ENCODE data around the gene TSPAN31. TPM values are rescaled to one million over a fixed set of nuclear protein-coding genes. Genes with fewer than 3 reads are reported as not detected.

Gene TSPAN31
- total RNA-seq, 1 donor from 2014 or later: 50.1 TPM

- no peak for DNase-seq (ENCODE audit: low spot score)
Observed at GRCh38 chr12:57783466-57783801, 38.6 kb downstream of the TSPAN31 start.

- DNase-seq (ENCODE audit: low spot score): no peak
Observed at GRCh38 chr12:57783861-57784260, 39.0 kb downstream of the TSPAN31 start.

GRCh38 chr12:57793920-57794319 lies 49.1 kb downstream of the TSPAN31 start:
- DNase-seq (ENCODE audit: low spot score): no peak

- DNase-seq (ENCODE audit: low spot score): no peak
Observed at GRCh38 chr12:57795354-57795753, 50.5 kb downstream of the TSPAN31 start.

DNA sequence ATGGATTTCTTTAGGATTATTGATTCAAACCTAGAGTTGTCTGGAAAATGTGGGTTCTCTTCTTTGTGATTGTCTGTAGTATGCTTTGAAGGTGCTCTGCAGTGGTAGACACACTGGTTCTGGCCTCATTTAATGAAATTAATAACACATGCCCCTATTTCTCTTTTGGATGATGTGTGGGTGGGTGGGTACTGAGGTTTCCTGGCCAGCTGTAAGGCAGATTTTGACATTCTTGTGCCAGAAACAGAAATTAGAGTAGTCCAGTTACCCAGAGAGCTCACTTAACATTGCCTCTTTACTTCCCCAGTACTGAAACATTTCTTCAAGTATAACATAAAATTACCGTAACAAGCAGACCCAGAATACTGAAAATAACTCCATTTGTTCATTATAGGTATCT lies 52.2 kb downstream of the TSPAN31 start:
- DNase-seq (ENCODE audit: low spot score): no peak

GRCh38 chr12:57797933-57798332 lies 53.1 kb downstream of the TSPAN31 start:
- DNase-seq (ENCODE audit: low spot score): no peak

Other genes with a start within 250 kb of the TSPAN31 start
- 20.7 TPM for gene DDIT3, start 224.5 kb upstream of the TSPAN31 start, total RNA-seq (ENCODE audit: insufficient read depth, low replicate concordance)
- 1.9 TPM for gene MBD6, start 222.2 kb upstream of the TSPAN31 start, total RNA-seq (ENCODE audit: insufficient read depth, low replicate concordance)
- 64.0 TPM for gene DCTN2, start 197.8 kb upstream of the TSPAN31 start, total RNA-seq (ENCODE audit: insufficient read depth, low replicate concordance)
- gene KIF5A, start 195.0 kb upstream of the TSPAN31 start, total RNA-seq (ENCODE audit: insufficient read depth, low replicate concordance): 2.2 TPM
- 12.5 TPM for gene PIP4K2C, start 153.8 kb upstream of the TSPAN31 start, total RNA-seq (ENCODE audit: insufficient read depth, low replicate concordance)
- gene DTX3, start 140.2 kb upstream of the TSPAN31 start, total RNA-seq (ENCODE audit: insufficient read depth, low replicate concordance): 17.6 TPM
- gene ARHGEF25, start 133.6 kb upstream of the TSPAN31 start, total RNA-seq (ENCODE audit: insufficient read depth, low replicate concordance): 101 TPM
- 1.4 TPM for gene B4GALNT1, start 111.8 kb upstream of the TSPAN31 start, total RNA-seq (ENCODE audit: insufficient read depth, low replicate concordance)
- 150 TPM for gene OS9, start 50.9 kb upstream of the TSPAN31 start, total RNA-seq (ENCODE audit: insufficient read depth, low replicate concordance)
- 1.4 TPM for gene AGAP2, start 6.3 kb upstream of the TSPAN31 start, total RNA-seq (ENCODE audit: insufficient read depth, low replicate concordance)
- gene CDK4, start 7.3 kb downstream of the TSPAN31 start, total RNA-seq (ENCODE audit: insufficient read depth, low replicate concordance): 62.1 TPM
- 7.7 TPM for gene MARCHF9, start 10.1 kb downstream of the TSPAN31 start, total RNA-seq (ENCODE audit: insufficient read depth, low replicate concordance)
- not detected for gene CYP27B1, start 22.0 kb downstream of the TSPAN31 start, total RNA-seq (ENCODE audit: insufficient read depth, low replicate concordance)
- gene METTL1, start 27.1 kb downstream of the TSPAN31 start, total RNA-seq (ENCODE audit: insufficient read depth, low replicate concordance): not detected
- 1.4 TPM for gene EEF1AKMT3, start 27.6 kb downstream of the TSPAN31 start, total RNA-seq (ENCODE audit: insufficient read depth, low replicate concordance)
- gene TSFM, start 37.7 kb downstream of the TSPAN31 start, total RNA-seq (ENCODE audit: insufficient read depth, low replicate concordance): 7.0 TPM
- 7.0 TPM for gene AVIL, start 73.7 kb downstream of the TSPAN31 start, total RNA-seq (ENCODE audit: insufficient read depth, low replicate concordance)
- gene CTDSP2, start 101.7 kb downstream of the TSPAN31 start, total RNA-seq (ENCODE audit: insufficient read depth, low replicate concordance): 68.4 TPM
- 36.1 TPM for gene ATP23, start 196.5 kb downstream of the TSPAN31 start, total RNA-seq (ENCODE audit: insufficient read depth, low replicate concordance)

Measured in umbilical cord (tissue), 2 donors.